Measurements from ENCODE around the gene FKBP14. TPM values are rescaled to one million over a fixed set of nuclear protein-coding genes. Genes with fewer than 3 reads are reported as not detected.
"Not testable (repeated sequence)": the region's sequence is repeated elsewhere in the genome, so short reads cannot be mapped to it uniquely, and the experiment has no call there.

FKBP14 gene
- total RNA-seq, 2 donors from 2014 or later = 14.3 to 17.6 TPM

GRCh38 chr7:29971566-29972314 lies 54.8 kb downstream of the FKBP14 start:
- intact Hi-C loops (cut with DNase I) = no loop called here
- DNase-seq = no peak
- ATAC-seq = no peak

DNA sequence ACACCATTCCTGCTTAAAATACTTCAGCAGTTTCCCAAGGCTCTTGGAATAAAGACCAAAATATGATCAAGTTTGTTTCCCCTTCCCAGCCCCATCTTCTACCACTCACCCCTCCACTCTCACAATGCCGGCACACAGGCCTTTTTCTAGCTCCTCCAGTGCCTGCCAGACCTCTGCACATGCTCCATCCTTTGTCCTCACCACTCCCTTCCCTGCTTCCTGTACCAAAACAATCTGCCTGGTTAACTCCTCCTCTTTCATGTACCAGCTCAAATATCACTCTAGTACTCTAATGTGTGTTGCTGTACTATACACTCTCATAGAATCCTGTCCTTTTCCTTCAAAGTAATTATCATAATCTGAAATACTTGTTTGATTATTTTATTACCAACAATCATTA lies 56.3 kb downstream of the FKBP14 start:
- ATAC-seq (peak in 1 of 2 donors; percentile 19), DNase-seq (no peak)
- intact Hi-C loops (cut with DNase I) = no loop called here

DNA sequence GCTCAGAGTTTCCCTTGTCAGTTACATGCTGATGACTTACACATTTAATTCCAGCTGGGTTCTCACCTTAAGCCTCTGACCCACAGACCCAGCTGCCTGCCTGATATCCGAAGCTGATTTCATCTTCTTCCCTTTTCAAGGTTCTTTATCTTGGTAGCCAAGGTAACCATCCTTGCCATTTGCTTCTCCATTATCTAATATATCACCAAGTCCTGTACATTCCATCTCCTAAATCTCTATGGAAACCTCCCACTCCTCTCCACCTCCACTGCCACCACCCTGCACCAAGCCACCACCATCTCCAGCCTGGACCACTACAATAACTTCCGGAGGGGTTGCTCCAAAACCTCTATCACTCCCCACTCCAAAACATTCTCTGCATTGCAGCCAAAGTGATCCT lies 56.8 kb downstream of the FKBP14 start:
- ATAC-seq (no peak), DNase-seq (no peak)
- intact Hi-C loops (cut with DNase I) = no loop called here

DNA sequence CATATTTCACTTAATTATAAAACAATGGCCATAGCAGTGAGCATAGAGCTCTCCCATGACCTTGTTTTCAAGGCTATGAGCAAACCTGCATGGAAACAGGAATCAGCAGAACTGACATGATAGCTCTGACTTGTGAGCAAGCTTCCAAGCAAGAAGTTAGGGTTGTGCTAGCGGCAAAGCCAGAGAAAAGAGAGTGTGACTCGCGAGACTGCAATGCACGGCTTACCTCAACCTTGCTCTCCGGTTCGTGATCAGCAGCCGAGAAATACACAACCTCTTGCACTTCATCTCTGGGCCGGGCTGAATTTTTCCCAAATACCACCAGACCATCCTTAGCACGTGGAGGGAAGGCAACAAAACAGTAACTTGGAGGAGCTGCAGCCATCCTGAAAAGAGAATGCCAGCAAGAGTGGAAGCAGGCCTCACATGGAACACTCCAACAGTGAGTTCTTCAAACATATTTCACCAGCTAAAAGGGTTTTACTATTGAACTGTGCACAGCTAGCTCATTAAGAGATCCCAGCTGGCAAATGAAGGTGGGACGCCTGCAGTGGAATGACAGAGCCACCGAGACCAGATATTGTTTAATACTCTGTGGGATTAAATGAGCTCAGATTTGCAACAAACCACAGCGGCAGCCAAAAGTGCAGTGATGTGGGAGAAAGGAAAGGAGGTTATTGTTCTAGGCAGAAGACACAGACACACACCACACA lies 57.7 kb downstream of the FKBP14 start:
- intact Hi-C loops (cut with DNase I) = no loop called here
- ATAC-seq (no peak), DNase-seq (no peak)

GRCh38 chr7:29965030-29965429 lies 61.5 kb downstream of the FKBP14 start:
- intact Hi-C loops (cut with DNase I) = no loop called here
- DNase-seq (no peak), ATAC-seq (no peak)

GRCh38 chr7:29962035-29962434 lies 64.5 kb downstream of the FKBP14 start:
- intact Hi-C loops (cut with DNase I) = no loop called here
- DNase-seq = no peak
- no peak for ATAC-seq

GRCh38 chr7:29961611-29962010 lies 64.9 kb downstream of the FKBP14 start:
- intact Hi-C loops (cut with DNase I); ATAC-seq; DNase-seq: not testable (repeated sequence)

Other genes with a start within 250 kb of the FKBP14 start
- gene WIPF3, start 220.2 kb downstream of the FKBP14 start, total RNA-seq = 1 to 10 TPM; 1.8 to 3.8 TPM
- gene SCRN1, start 36.9 kb downstream of the FKBP14 start, total RNA-seq = 10 to 100 TPM; 22.9 to 32.1 TPM
- gene PLEKHA8, start 1.7 kb upstream of the FKBP14 start, total RNA-seq = 1 to 10 TPM; 4.5 to 5.3 TPM
- gene MTURN, start 108.3 kb upstream of the FKBP14 start, total RNA-seq = 10 to 100 TPM; 25.8 to 27.3 TPM